Left ventricle myocardium inferior (tissue), 1 donor: ENCODE results near the gene SOX18. TPM values are rescaled to one million over a fixed set of nuclear protein-coding genes. Genes with fewer than 3 reads are reported as not detected.

Experiments used
- DNase-seq: peaks from one replicate; pipeline ENCODE4 v3.0.0-alpha.2; 2020
- H3K27ac ChIP-seq: fragments of 200-600 bp; replicated peaks from 2 replicates; pipeline ENCODE4 v1.8.0; 2021
- H3K27me3 ChIP-seq: fragments of 200-600 bp; 2 replicates; pipeline ENCODE4 v1.8.0; 2021; ENCODE audit warnings: low read depth
- H3K36me3 ChIP-seq: fragments of 200-600 bp; 2 replicates; pipeline ENCODE4 v1.8.0; 2021
- H3K4me1 ChIP-seq: fragments of 200-600 bp; 2 replicates; pipeline ENCODE4 v1.8.0; 2021
- H3K4me3 ChIP-seq: fragments of 200-600 bp; 2 replicates; pipeline ENCODE4 v1.8.0; 2021; ENCODE audit warnings: mild to moderate bottlenecking, moderate library complexity
- H3K9me3 ChIP-seq: fragments of 200-600 bp; replicated peaks from 2 replicates; pipeline ENCODE4 v1.8.0; 2021
- intact Hi-C: fragments of 100-400 bp; cut with micrococcal nuclease; formaldehyde crosslinking; loops from one replicate; pipeline ENCODE4 v1.11.0; 2022
- total RNA-seq: library from RNA; stranded (reverse); fragmentation: NEBNext Ultra II Directional; extraction: Animal tissue kit (Norgen Biotek cat#: 25700); gene quantifications from one replicate; pipeline ENCODE4 v1.2.1, GENCODE V29; 2021
- TF ChIP-seq, protein P1 (sequence below): fragments of 200-600 bp; IDR thresholded peaks from 2 replicates; pipeline ENCODE4 v1.8.0; 2021; ENCODE audit warnings: antibody characterized with exemption, mild to moderate bottlenecking, borderline replicate concordance
- donor health status: DM: no; HTN: yes; CAD: no; lungs with severe emphysema.

SOX18 gene
- total RNA-seq, 1 donor from 2014 or later, result 30.5 TPM

DNA sequence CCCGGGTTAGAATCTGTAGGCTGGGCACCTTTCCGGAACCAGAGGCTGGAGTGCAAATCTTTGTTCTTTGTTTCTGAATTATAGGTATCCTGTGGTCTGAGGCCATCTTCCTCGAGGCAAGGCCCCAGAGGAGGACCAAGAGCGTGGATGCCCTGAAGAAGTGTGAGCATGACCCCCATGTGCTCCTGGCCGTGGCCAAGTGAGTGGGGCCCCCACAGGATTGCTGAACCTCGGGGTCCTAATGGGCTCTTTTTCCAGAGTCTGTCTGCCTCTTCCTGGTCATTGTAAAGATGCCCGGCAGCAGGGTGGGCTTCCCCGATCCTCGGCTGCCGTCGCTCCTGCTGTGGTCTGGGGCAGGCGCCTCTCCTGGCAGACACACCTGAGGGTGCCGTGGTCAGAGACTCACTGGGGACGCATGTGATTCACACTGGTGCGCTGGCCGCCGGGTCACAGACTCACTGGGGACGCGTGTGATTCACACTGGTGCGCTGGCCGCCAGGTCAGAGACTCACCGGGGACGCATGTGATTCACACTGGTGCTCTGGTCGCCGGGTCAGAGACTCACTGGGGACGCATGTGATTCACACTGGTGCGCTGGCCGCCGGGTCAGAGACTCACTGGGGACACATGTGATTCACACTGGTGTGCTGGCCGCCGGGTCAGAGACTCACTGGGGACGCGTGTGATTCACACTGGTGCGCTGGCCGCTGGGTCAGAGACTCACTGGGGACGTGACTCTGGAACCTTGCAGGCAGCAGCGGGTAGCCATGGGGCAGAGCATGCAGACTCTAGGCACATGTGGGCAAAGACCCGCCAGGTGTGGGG, 19.9 kb downstream of the SOX18 start:
- no peaks in the 10 kb centered on the region for H3K9me3 ChIP-seq
- no peak overlapping the region for H3K27ac ChIP-seq
- H3K36me3 ChIP-seq, result peaks cover 96% of the 10 kb centered on the region
- H3K27me3 ChIP-seq, result no peaks in the 10 kb centered on the region
- DNase-seq, result no peak
- peaks cover 10% of the 10 kb centered on the region for H3K4me1 ChIP-seq
- TF ChIP-seq, protein P1, sequence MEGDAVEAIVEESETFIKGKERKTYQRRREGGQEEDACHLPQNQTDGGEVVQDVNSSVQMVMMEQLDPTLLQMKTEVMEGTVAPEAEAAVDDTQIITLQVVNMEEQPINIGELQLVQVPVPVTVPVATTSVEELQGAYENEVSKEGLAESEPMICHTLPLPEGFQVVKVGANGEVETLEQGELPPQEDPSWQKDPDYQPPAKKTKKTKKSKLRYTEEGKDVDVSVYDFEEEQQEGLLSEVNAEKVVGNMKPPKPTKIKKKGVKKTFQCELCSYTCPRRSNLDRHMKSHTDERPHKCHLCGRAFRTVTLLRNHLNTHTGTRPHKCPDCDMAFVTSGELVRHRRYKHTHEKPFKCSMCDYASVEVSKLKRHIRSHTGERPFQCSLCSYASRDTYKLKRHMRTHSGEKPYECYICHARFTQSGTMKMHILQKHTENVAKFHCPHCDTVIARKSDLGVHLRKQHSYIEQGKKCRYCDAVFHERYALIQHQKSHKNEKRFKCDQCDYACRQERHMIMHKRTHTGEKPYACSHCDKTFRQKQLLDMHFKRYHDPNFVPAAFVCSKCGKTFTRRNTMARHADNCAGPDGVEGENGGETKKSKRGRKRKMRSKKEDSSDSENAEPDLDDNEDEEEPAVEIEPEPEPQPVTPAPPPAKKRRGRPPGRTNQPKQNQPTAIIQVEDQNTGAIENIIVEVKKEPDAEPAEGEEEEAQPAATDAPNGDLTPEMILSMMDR, result no peak
- H3K4me3 ChIP-seq, result no peak overlapping the region
- intact Hi-C loops, result no loop called here

DNA sequence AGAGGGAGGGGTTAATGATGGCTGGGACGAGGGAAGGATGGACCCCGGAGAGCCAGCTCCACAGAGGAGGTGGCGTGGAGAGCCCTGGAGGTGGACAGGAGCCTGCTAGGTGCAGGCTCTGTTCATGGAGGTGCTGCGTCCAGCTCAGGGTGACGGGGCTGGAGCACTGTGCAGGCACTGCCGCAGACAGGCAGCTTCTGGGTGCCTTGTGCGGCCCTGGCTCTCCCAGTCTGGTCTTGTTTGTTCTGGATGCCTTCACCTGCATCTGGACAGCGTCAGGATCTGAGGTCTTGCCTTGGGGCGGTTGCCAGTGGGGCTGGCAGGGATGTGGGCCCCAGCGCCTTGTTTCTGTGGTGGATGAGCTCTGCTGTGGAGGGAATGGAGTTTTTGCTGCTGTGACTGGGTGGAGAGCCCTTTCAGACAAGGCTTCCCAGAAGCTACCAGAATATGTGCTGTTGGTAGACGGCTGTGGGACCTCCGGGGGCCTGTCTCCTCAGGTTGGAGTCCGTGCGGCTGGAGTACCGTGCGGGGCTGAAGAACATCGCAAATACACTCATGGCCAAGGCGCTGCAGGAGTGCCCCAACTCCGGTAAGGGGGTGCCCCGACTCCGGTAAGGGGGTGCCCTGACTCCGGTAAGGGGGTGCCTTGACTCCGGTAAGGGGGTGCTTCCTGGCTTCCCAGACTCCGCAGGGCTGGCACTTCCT, 21.3 kb downstream of the SOX18 start:
- Histone ChIP-seq H3K4me1 (no peaks in the 10 kb centered on the region), H3K36me3 (peaks cover 97% of the 10 kb centered on the region), H3K4me3 (no peak overlapping the region), H3K9me3 (no peaks in the 10 kb centered on the region), H3K27ac (no peak overlapping the region), H3K27me3 (no peaks in the 10 kb centered on the region)
- intact Hi-C loops, result no loop called here
- TF ChIP-seq, protein P1, result no peak
- no peak for DNase-seq

DNA sequence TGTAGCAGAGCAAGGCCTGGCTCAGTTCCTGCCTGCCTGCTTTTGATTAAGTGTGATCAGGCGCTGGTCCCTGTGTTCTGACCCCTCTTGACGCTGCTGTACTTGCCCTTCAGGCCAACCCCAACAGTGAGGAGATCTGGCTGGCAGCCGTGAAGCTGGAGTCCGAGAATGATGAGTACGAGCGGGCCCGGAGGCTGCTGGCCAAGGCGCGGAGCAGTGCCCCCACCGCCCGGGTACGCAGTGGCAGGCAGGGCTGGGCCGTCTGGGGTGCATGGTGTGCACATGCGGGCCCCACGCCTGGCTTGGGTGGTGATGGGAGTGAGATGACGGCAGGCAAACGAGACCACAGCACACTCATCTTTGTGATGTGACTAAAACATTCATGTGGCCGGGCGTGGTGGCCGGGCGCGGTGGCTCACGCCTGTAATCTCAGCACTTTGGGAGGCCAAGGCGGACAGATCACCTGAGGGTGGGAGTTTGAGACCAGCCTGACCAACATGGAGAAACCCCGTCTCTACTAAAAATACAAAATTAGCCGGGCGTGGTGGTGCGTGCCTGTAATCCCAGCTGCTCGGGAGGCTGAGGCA, 23.5 kb downstream of the SOX18 start:
- Histone ChIP-seq H3K36me3 (peaks cover 93% of the 10 kb centered on the region), H3K4me3 (no peak overlapping the region), H3K27me3 (no peaks in the 10 kb centered on the region), H3K27ac (no peak overlapping the region), H3K9me3 (no peaks in the 10 kb centered on the region), H3K4me1 (no peaks in the 10 kb centered on the region)
- intact Hi-C loops, result no loop called here
- DNase-seq, result no peak
- TF ChIP-seq, protein P1, result no peak

DNA sequence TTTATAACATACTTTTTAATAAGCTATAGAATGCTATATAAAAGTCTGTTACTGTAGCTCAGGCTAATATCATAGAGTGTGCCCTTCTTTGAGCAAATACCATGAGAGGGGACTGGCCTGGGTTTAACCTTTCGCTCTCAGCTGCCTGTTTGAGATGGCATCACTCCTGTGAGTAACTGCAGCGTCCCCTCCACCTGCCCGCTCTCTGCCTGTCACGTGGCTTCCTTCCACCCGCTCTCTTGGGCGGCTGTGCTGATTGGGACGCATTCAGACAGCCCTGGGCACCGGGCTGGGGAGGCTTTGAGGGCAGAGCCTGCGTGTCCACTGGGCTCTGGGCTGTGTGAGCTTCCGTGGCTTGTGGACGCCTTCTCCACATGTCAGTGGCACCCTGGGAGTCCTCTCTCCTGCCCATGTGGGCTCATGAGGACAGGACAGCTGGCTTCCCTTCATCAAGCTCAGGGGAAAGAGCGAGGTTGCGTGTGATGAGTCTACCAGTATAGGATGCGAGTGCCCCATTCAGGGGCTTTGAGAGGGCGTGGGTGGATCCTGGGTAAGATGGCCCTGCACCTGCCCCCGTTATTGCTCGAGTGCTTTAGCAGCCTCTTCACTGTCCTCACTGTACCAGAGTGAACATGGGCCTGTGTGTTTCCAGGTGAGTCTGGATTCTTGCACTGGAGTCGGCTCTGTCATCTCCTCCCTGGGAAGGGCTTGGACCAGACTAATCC, 24.2 kb downstream of the SOX18 start:
- no peaks in the 10 kb centered on the region for H3K27me3 ChIP-seq
- no peaks in the 10 kb centered on the region for H3K4me1 ChIP-seq
- H3K4me3 ChIP-seq, result no peak overlapping the region
- H3K27ac ChIP-seq, result no peak overlapping the region
- no peak for DNase-seq
- peaks cover 92% of the 10 kb centered on the region for H3K36me3 ChIP-seq
- intact Hi-C loops, result no loop called here
- TF ChIP-seq, protein P1, result no peak
- H3K9me3 ChIP-seq, result no peaks in the 10 kb centered on the region
